Activated T-helper 2 cell treated with anti-CD3 and anti-CD28 coated beads, Interferon-gamma antibody, Interleukin-2, Interleukin-4, amounts not matched to agents 10 μg/mL and 5 μg/mL and 100 μg/mL, durations not matched to agents 14 hours and 24 hours and 36 hours (primary cell): Measurements from ENCODE around the gene SLC5A11. TPM values are rescaled to one million over a fixed set of nuclear protein-coding genes. Genes with fewer than 3 reads are reported as not detected.

Experiments used
- DNase-seq: peaks from one replicate; pipeline ENCODE4 v3.0.0; 2021; ENCODE audit warnings: low spot score
- H3K27ac Mint-ChIP-seq: one replicate; pipeline ENCODE4 v1.8.0; 2021; ENCODE audit warnings: mixed read lengths
- H3K27me3 Mint-ChIP-seq: one replicate; pipeline ENCODE4 v1.8.0; 2021; ENCODE audit warnings: low read depth, mixed read lengths
- H3K36me3 Mint-ChIP-seq: one replicate; pipeline ENCODE4 v1.8.0; 2021; ENCODE audit warnings: low read depth, mixed read lengths
- H3K4me1 Mint-ChIP-seq: one replicate; pipeline ENCODE4 v1.8.0; 2021; ENCODE audit warnings: low read depth, mixed read lengths
- H3K4me3 Mint-ChIP-seq: one replicate; pipeline ENCODE4 v1.8.0; 2021; ENCODE audit warnings: low read depth, mild to moderate bottlenecking, moderate library complexity, mixed read lengths
- H3K9me3 Mint-ChIP-seq: one replicate; pipeline ENCODE4 v1.8.0; 2021; ENCODE audit warnings: mixed read lengths
- intact Hi-C: fragments of 100-400 bp; cut with micrococcal nuclease; formaldehyde crosslinking; loops from one replicate; pipeline ENCODE4 v1.15.1; 2023
- total RNA-seq: library from RNA; stranded (reverse); gene quantifications from 2 replicates; pipeline ENCODE4 v1.2.3, GENCODE V29; 2022

The SLC5A11 gene
- total RNA-seq, 1 donor from 2014 or later: not detected

GRCh38 chr16:24822542-24822941 lies 23.2 kb upstream of the SLC5A11 start:
- H3K4me1 Mint-ChIP-seq: no peaks in the 10 kb centered on the region
- peaks cover 68% of the 10 kb centered on the region for H3K36me3 Mint-ChIP-seq
- no peak overlapping the region for H3K4me3 Mint-ChIP-seq
- intact Hi-C loops: no loop called here
- no peaks in the 10 kb centered on the region for H3K9me3 Mint-ChIP-seq
- H3K27me3 Mint-ChIP-seq: no peaks in the 10 kb centered on the region
- DNase-seq: no peak
- H3K27ac Mint-ChIP-seq: no peak overlapping the region

GRCh38 chr16:24822974-24823373 lies 22.8 kb upstream of the SLC5A11 start:
- H3K36me3 Mint-ChIP-seq: peaks cover 64% of the 10 kb centered on the region
- no peaks in the 10 kb centered on the region for H3K9me3 Mint-ChIP-seq
- H3K4me3 Mint-ChIP-seq: no peak overlapping the region
- H3K4me1 Mint-ChIP-seq: no peaks in the 10 kb centered on the region
- no peak for DNase-seq
- intact Hi-C loops: no loop called here
- no peak overlapping the region for H3K27ac Mint-ChIP-seq
- H3K27me3 Mint-ChIP-seq: no peaks in the 10 kb centered on the region

GRCh38 chr16:24825696-24826095 lies 20.1 kb upstream of the SLC5A11 start:
- no peaks in the 10 kb centered on the region for H3K4me1 Mint-ChIP-seq
- H3K27ac Mint-ChIP-seq: no peak overlapping the region
- DNase-seq: no peak
- intact Hi-C loops: no loop called here
- H3K9me3 Mint-ChIP-seq: no peaks in the 10 kb centered on the region
- H3K27me3 Mint-ChIP-seq: no peaks in the 10 kb centered on the region
- H3K36me3 Mint-ChIP-seq: peaks cover 42% of the 10 kb centered on the region
- H3K4me3 Mint-ChIP-seq: no peak overlapping the region

- Mint-ChIP-seq H3K36me3 (peaks cover 37% of the 10 kb centered on the region), H3K27me3 (no peaks in the 10 kb centered on the region)
Observed at GRCh38 chr16:24826096-24826690, 19.6 kb upstream of the SLC5A11 start.

GRCh38 chr16:24826817-24827566 lies 18.8 kb upstream of the SLC5A11 start:
- peaks cover 29% of the 10 kb centered on the region for H3K36me3 Mint-ChIP-seq
- H3K27ac Mint-ChIP-seq: no peak overlapping the region
- no peak for DNase-seq
- intact Hi-C loops: no loop called here
- H3K4me3 Mint-ChIP-seq: no peak overlapping the region
- H3K4me1 Mint-ChIP-seq: no peaks in the 10 kb centered on the region
- H3K27me3 Mint-ChIP-seq: no peaks in the 10 kb centered on the region
- no peaks in the 10 kb centered on the region for H3K9me3 Mint-ChIP-seq

More at GRCh38 chr16:24826096-24826690, 19.6 kb upstream of the SLC5A11 start:
- Mint-ChIP-seq H3K27ac (no peak overlapping the region), H3K4me3 (no peak overlapping the region), H3K4me1 (no peaks in the 10 kb centered on the region), H3K9me3 (no peaks in the 10 kb centered on the region)
- DNase-seq: no peak
- intact Hi-C loops: no loop called here

GRCh38 chr16:24829153-24829552 lies 16.6 kb upstream of the SLC5A11 start:
- intact Hi-C loops: no loop called here
- no peaks in the 10 kb centered on the region for H3K27me3 Mint-ChIP-seq
- no peak for DNase-seq
- H3K27ac Mint-ChIP-seq: no peak overlapping the region
- peaks cover 9% of the 10 kb centered on the region for H3K36me3 Mint-ChIP-seq
- H3K9me3 Mint-ChIP-seq: no peaks in the 10 kb centered on the region
- no peaks in the 10 kb centered on the region for H3K4me1 Mint-ChIP-seq
- H3K4me3 Mint-ChIP-seq: no peak overlapping the region

GRCh38 chr16:24833352-24833751 lies 12.4 kb upstream of the SLC5A11 start:
- H3K9me3 Mint-ChIP-seq: no peaks in the 10 kb centered on the region
- H3K4me1 Mint-ChIP-seq: no peaks in the 10 kb centered on the region
- no peaks in the 10 kb centered on the region for H3K27me3 Mint-ChIP-seq
- H3K36me3 Mint-ChIP-seq: no peaks in the 10 kb centered on the region
- no peak overlapping the region for H3K27ac Mint-ChIP-seq
- H3K4me3 Mint-ChIP-seq: no peak overlapping the region
- intact Hi-C loops: no loop called here
- no peak for DNase-seq

GRCh38 chr16:24834459-24835335 lies 11.1 kb upstream of the SLC5A11 start:
- Mint-ChIP-seq H3K27me3 (no peaks in the 10 kb centered on the region), H3K4me3 (no peak overlapping the region), H3K9me3 (no peaks in the 10 kb centered on the region), H3K36me3 (no peaks in the 10 kb centered on the region), H3K27ac (no peak overlapping the region), H3K4me1 (peaks cover 1% of the 10 kb centered on the region)
- intact Hi-C loops: no loop called here
- no peak for DNase-seq

- Mint-ChIP-seq H3K36me3 (no peaks in the 10 kb centered on the region), H3K27ac (no peak overlapping the region), H3K9me3 (no peaks in the 10 kb centered on the region), H3K27me3 (no peaks in the 10 kb centered on the region), H3K4me1 (peaks cover 1% of the 10 kb centered on the region), H3K4me3 (no peak overlapping the region)
- DNase-seq: no peak
- intact Hi-C loops: no loop called here
Observed at GRCh38 chr16:24836836-24837235, 8.9 kb upstream of the SLC5A11 start.

- Mint-ChIP-seq H3K36me3 (no peaks in the 10 kb centered on the region), H3K27me3 (no peaks in the 10 kb centered on the region), H3K9me3 (no peaks in the 10 kb centered on the region), H3K4me1 (peaks cover 1% of the 10 kb centered on the region), H3K27ac (no peak overlapping the region), H3K4me3 (no peak overlapping the region)
- intact Hi-C loops: no loop called here
- DNase-seq: no peak
Observed at GRCh38 chr16:24837969-24838368, 7.8 kb upstream of the SLC5A11 start.

GRCh38 chr16:24838554-24839266 lies 7.1 kb upstream of the SLC5A11 start:
- Mint-ChIP-seq H3K36me3 (no peaks in the 10 kb centered on the region), H3K4me1 (peaks cover 1% of the 10 kb centered on the region), H3K9me3 (no peaks in the 10 kb centered on the region), H3K4me3 (no peak overlapping the region), H3K27ac (no peak overlapping the region), H3K27me3 (no peaks in the 10 kb centered on the region)
- no peak for DNase-seq
- intact Hi-C loops: no loop called here

GRCh38 chr16:24839347-24839972 lies 6.3 kb upstream of the SLC5A11 start:
- DNase-seq: no peak
- H3K9me3 Mint-ChIP-seq: no peaks in the 10 kb centered on the region
- no peak overlapping the region for H3K27ac Mint-ChIP-seq
- no peaks in the 10 kb centered on the region for H3K27me3 Mint-ChIP-seq
- H3K4me3 Mint-ChIP-seq: no peak overlapping the region
- no peaks in the 10 kb centered on the region for H3K36me3 Mint-ChIP-seq
- H3K4me1 Mint-ChIP-seq: peaks cover 3% of the 10 kb centered on the region
- intact Hi-C loops: no loop called here
